ENCODE data around the gene DIPK1C. TPM values are rescaled to one million over a fixed set of nuclear protein-coding genes. Genes with fewer than 3 reads are reported as not detected.

The DIPK1C gene
- total and polyA plus RNA-seq, 9 of the 15 experiments (the other 6 are each of a cell fraction or from before 2014, with no cell fraction given), result 0.04 to 0.32 (median 0.15) TPM; not detected in 2

DNA sequence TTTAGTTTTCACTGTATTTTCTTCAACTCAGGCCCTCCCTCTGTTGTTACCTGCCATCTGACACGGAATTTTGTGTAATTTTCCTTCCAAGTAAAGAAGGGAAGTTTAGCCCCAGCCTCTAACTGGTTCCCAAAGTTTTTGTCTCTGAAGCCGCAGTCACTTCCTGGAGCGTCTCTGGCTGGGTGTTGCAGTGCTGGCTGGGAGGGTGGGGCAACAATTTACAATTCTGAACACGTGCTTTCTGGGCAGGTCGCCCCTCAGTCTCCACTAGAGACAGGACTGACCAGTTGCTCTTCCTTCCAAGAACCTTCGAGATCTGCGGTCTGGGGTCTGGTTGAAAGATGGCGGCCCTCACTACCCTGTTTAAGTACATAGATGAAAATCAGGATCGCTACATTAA is 42.5 kb upstream of the DIPK1C start (continued):
- TF ChIP-seq GABPA (tag; conservative IDR thresholded peaks at IDR 0.05; ENCODE audit: low read depth), result peak; percentile 67
- TF ChIP-seq YY1 (IDR thresholded peaks at IDR 0.05; ENCODE audit: borderline replicate concordance in 1 of 3, control insufficient read depth in 1 of 3, extremely low read depth in 1 of 3, insufficient read depth in 3 of 3, insufficient read length in 1 of 3, insufficient replicate concordance in 2 of 3, low read depth in 1 of 3, low read length in 2 of 3), result peak in 2 of 3 experiments; percentile 9 to 48
- TF ChIP-seq, protein P1, sequence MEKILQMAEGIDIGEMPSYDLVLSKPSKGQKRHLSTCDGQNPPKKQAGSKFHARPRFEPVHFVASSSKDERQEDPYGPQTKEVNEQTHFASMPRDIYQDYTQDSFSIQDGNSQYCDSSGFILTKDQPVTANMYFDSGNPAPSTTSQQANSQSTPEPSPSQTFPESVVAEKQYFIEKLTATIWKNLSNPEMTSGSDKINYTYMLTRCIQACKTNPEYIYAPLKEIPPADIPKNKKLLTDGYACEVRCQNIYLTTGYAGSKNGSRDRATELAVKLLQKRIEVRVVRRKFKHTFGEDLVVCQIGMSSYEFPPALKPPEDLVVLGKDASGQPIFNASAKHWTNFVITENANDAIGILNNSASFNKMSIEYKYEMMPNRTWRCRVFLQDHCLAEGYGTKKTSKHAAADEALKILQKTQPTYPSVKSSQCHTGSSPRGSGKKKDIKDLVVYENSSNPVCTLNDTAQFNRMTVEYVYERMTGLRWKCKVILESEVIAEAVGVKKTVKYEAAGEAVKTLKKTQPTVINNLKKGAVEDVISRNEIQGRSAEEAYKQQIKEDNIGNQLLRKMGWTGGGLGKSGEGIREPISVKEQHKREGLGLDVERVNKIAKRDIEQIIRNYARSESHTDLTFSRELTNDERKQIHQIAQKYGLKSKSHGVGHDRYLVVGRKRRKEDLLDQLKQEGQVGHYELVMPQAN (IDR thresholded peaks at IDR 0.05; ENCODE audit: borderline replicate concordance), result peak; percentile 57; the same call in 1 of the 2 replicates
- no peak for TF ChIP-seq NEUROD1 (IDR thresholded peaks at IDR 0.05; ENCODE audit: borderline replicate concordance, low read depth, low read length, partially characterized antibody)
- TF ChIP-seq XRCC5 (IDR thresholded peaks at IDR 0.05; ENCODE audit: low read depth, low read length), result no peak
- TF ChIP-seq, protein P2, sequence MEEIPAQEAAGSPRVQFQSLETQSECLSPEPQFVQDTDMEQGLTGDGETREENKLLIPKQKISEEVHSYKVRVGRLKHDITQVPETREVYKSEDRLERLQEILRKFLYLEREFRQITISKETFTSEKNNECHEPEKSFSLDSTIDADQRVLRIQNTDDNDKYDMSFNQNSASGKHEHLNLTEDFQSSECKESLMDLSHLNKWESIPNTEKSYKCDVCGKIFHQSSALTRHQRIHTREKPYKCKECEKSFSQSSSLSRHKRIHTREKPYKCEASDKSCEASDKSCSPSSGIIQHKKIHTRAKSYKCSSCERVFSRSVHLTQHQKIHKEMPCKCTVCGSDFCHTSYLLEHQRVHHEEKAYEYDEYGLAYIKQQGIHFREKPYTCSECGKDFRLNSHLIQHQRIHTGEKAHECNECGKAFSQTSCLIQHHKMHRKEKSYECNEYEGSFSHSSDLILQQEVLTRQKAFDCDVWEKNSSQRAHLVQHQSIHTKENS (CRISPR knock-in tag; IDR thresholded peaks at IDR 0.05), result no peak
- TF ChIP-seq MYC (IDR thresholded peaks at IDR 0.05; ENCODE audit: low read depth, low read length), result peak; percentile 80
- TF ChIP-seq MYC (CRISPR knock-in tag; IDR thresholded peaks at IDR 0.05; ENCODE audit: borderline replicate concordance, low read depth), result no peak
- no peak for TF ChIP-seq STAT5A (IDR thresholded peaks at IDR 0.05; ENCODE audit: borderline replicate concordance, low read length)
- TF ChIP-seq ZEB2 (IDR thresholded peaks at IDR 0.05), result no peak
- TF ChIP-seq, protein P3, sequence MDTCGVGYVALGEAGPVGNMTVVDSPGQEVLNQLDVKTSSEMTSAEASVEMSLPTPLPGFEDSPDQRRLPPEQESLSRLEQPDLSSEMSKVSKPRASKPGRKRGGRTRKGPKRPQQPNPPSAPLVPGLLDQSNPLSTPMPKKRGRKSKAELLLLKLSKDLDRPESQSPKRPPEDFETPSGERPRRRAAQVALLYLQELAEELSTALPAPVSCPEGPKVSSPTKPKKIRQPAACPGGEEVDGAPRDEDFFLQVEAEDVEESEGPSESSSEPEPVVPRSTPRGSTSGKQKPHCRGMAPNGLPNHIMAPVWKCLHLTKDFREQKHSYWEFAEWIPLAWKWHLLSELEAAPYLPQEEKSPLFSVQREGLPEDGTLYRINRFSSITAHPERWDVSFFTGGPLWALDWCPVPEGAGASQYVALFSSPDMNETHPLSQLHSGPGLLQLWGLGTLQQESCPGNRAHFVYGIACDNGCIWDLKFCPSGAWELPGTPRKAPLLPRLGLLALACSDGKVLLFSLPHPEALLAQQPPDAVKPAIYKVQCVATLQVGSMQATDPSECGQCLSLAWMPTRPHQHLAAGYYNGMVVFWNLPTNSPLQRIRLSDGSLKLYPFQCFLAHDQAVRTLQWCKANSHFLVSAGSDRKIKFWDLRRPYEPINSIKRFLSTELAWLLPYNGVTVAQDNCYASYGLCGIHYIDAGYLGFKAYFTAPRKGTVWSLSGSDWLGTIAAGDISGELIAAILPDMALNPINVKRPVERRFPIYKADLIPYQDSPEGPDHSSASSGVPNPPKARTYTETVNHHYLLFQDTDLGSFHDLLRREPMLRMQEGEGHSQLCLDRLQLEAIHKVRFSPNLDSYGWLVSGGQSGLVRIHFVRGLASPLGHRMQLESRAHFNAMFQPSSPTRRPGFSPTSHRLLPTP (IDR thresholded peaks at IDR 0.05; ENCODE audit: borderline replicate concordance, extremely low read depth, insufficient read length), result no peak
- no peak for TF ChIP-seq ETV6 (IDR thresholded peaks at IDR 0.05; ENCODE audit: borderline replicate concordance in 1 of 2, low read depth in 2 of 2, low read length in 1 of 2)
- TF ChIP-seq ETV6 (CRISPR knock-in tag; IDR thresholded peaks at IDR 0.05; ENCODE audit: borderline replicate concordance), result no peak
- TF ChIP-seq PHTF2 (CRISPR knock-in tag; IDR thresholded peaks at IDR 0.05), result no peak
- no peak for TF ChIP-seq FUS (optimal IDR thresholded peaks at IDR 0.05; ENCODE audit: low read depth, low read length)
- no peak for TF ChIP-seq SMC3 (conservative IDR thresholded peaks at IDR 0.05; ENCODE audit: insufficient read depth, low read depth, low read length)
- TF ChIP-seq ZNF224 (CRISPR knock-in tag; IDR thresholded peaks at IDR 0.05), result no peak
